DND-41 (cell line): ENCODE measurements around the gene SCRN1.

Source experiments
- CTCF ChIP-seq: IDR thresholded peaks from 2 replicates; pipeline ENCODE4 v1.5.1; 2012; ENCODE audit warnings: borderline replicate concordance, low read length, moderate library complexity, mild to moderate bottlenecking; ENCODE audit not compliant: poor library complexity, severe bottlenecking; ENCODE audit errors: extremely low read depth
- EZH2 ChIP-seq: IDR thresholded peaks from 3 replicates; pipeline ENCODE4 v1.6.1; 2012; ENCODE audit warnings: borderline replicate concordance, low read depth, mild to moderate bottlenecking, moderate library complexity, low read length, inconsistent platforms; ENCODE audit not compliant: severe bottlenecking

- TF ChIP-seq CTCF (no peak), EZH2 (no peak)
Measured at GRCh38 chr7:29996321-29996720, 6.7 kb upstream of the SCRN1 start.
